Stimulated activated CD4-positive, alpha-beta T cell treated with anti-CD3 and anti-CD28 coated beads, Interleukin-12 subunit alpha, Interleukin-12 subunit beta, amount 100 ng/mL, for 24 hours (primary cell): ENCODE results near the gene CSAG2.
"Not testable (repeated sequence)": the region's sequence is repeated elsewhere in the genome, so short reads cannot be mapped to it uniquely, and the experiment has no call there.

Experiments
- DNase-seq, 2 experiments: peaks; one replicate each; pipeline ENCODE4 v3.0.0-alpha.2; 2020; ENCODE audit warnings: low read depth in 2 of 2

The CSAG2 gene, protein sequence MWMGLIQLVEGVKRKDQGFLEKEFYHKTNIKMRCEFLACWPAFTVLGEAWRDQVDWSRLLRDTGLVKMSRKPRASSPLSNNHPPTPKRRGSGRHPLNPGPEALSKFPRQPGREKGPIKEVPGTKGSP

DNA sequence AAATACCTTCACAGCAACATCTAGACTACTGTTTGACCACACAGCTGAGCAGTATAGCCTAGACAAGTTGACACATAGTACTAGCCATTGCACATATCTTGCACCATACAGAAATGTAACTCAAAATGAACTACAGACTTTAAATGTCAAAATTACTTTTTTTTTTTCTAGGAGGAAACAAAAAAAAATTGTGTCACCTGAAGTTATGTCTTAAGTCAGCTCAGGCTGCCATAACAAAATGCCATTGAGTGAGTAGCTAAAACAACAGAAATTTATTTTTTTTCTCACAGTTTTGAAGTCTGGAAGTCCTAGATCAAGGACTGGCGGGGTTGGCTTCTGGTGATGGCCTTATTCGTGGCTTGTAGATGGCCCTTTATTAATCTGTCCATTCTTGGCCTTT lies at the start of gene CSAG2:
CSAG2 (minus strand) TSS at position 101 of the 400 bp plus-strand sequence. CDS start 161 bp downstream, outside the sequence.
- not testable (repeated sequence) for DNase-seq

GRCh38 chrX:152754871-152755270 lies 45.8 kb upstream of the CSAG2 start:
- not testable (repeated sequence) for DNase-seq

DNA sequence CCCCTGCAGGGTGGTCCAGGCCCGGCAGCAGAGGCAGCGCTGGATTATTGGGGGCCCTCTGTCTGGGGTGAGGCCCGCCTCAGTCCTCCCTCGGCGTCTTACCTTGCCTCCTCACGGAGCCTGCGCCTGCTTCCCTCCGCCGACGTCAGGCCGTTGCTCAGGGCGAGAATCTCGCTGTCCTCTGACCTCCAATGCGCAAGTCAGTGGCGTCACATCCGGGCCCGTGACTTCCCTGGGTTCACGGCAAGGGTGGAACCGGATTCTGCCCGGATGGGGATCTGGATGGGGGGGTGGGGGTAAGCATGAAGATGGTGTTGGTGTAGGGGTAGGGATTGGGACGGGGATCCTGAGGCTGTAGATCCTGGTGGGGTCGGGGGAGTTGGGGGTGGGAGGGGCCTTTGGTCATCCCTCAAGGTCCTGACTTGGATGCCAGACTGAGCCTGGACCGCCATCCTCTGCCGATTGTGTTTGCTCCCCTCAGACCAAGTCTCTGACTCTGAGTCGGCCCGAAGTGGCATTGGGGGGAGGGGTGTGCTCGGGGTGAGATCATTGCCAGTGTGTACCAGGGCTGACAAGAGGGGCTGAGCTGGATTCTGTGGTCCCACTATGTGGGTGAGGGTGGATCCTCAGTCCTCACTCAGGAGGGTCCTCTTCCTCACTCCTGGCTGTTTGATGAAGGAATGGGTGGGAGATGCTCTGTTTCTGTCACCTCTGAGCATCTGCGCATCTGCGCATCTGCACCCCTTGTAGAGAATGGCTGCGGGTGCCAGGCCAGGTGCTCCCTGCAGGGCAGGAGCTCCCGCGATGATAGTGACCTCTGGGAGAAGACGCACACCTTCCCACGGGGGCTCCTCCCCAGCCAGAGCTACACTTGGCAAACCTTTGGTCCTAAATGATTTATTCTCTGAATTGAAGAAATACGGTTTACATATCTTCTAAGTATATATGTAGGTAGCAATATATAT lies 44.9 kb upstream of the CSAG2 start, which contains the start of gene MAGEA2:
MAGEA2 (minus strand) TSS at position 157 of the 965 bp plus-strand sequence. CDS start 2,479 bp downstream, outside the sequence.
- not testable (repeated sequence) for DNase-seq

- DNase-seq: no peak
Observed at GRCh38 chrX:152738560-152738959, 29.5 kb upstream of the CSAG2 start.

- not testable (repeated sequence) for DNase-seq
Observed at GRCh38 chrX:152736528-152736927, 27.5 kb upstream of the CSAG2 start.

GRCh38 chrX:152735860-152736511 lies 26.9 kb upstream of the CSAG2 start:
- no peak for DNase-seq

DNA sequence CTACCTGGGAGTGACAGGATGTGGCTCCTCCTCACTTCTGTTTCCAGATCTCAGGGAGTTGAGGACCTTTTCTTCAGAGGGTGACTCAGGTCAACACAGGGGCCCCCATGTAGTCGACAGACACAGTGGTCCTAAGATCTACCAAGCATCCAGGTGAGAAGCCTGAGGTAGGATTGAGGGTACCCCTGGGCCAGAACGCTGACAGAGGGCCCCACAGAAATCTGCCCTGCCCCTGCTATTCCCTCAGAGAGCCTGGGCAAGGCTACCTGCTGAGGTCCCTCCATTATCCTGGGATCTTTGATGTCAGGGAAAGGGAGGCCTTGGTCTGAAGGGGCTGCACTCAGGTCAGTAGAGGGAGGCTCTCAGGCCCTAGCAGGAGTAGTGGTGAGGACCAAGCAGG lies 26.0 kb upstream of the CSAG2 start:
- DNase-seq: no peak

GRCh38 chrX:152734143-152734858 lies 25.2 kb upstream of the CSAG2 start:
- DNase-seq: not testable (repeated sequence)

DNA sequence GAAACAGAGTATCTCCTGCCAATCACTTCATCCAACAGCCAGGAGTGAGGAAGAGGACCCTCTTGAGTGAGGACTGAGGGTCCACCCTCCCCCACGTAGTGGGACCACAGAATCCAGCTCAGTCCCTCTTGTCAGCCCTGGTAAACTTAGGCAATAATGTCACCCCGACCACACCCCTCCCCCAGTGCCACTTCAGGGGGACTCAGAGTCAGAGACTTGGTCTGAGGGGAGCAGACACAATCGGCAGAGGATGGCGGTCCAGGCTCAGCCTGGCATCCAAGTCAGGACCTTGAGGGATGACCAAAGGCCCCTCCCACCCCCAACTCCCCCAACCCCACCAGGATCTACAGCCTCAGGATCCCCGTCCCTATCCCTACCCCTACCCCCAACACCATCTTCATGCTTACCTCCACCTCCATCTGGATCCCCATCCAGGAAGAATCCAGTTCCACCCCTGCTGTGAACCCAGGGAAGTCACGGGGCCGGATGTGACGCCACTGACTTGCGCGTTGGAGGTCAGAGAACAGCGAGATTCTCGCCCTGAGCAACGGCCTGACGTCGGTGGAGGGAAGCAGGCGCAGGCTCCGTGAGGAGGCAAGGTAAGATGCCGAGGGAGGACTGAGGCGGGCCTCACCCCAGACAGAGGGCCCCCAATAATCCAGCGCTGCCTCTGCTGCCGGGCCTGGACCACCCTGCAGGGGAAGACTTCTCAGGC lies 24.3 kb upstream of the CSAG2 start, which contains the start of the genes CSAG1 and MAGEA12:
CSAG1 (minus strand) TSS at position 461 of the 715 bp plus-strand sequence. CDS start 1,261 bp downstream, outside the sequence.
MAGEA12 (plus strand) TSS at position 497 of the 715 bp plus-strand sequence. CDS start 2,405 bp downstream, outside the sequence.
- no peak for DNase-seq

DNA sequence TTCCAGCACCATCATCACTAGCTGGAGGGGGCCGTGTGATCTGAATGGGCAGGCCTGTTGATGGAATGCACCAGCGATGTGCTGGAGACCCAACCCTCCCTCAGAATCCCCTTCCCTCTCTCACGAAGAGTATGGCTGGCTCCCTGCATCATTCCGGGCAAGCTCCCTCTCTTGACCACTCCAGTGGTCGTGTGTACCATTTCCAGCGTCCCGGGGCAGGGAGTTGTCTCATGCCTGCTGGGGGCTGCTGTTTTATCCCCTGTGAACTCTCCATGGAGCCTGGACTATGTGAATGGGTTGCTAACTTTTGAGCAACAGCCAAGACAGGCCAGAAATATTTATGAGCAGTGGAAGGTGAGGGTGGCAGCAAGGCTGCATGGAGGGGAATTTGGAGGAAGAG lies 16.3 kb upstream of the CSAG2 start:
- no peak for DNase-seq

- not testable (repeated sequence) for DNase-seq
Observed at GRCh38 chrX:152713815-152714787, 5.0 kb upstream of the CSAG2 start, which contains the start of gene MAGEA2B. Gene MAGEA2B (plus strand): TSS chrX:152714628. CDS start chrX:152717107, 2,479 bp downstream.

DNA sequence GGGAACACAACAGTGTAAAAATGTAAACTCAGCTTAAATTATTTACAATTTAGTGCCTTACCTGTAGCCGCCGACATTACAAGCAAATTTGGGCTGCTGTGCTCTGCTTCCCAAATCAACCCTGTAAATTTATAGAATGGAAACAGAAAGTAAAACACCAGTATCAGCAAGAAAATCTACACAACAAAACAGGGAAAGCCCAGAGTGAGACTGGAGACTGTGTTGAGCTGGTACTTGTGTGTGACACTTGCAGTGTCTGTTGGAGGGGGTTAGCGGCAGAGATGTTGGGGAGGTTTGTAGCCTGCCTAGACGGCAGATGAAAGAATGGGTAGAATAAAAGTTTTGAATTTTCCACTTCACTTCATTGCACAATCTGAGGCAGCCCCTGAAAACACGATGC lies 4.1 kb upstream of the CSAG2 start:
- not testable (repeated sequence) for DNase-seq

- not testable (repeated sequence) for DNase-seq
Observed at GRCh38 chrX:152706500-152706899, 2.6 kb downstream of the CSAG2 start.

GRCh38 chrX:152700390-152700789 lies 8.7 kb downstream of the CSAG2 start:
- DNase-seq: not testable (repeated sequence)

GRCh38 chrX:152697952-152698931 lies 10.8 kb downstream of the CSAG2 start, which contains the start of gene MAGEA3:
Gene MAGEA3 (plus strand): TSS chrX:152698794. CDS start chrX:152700833, 2,039 bp downstream.
- not testable (repeated sequence) for DNase-seq

DNA sequence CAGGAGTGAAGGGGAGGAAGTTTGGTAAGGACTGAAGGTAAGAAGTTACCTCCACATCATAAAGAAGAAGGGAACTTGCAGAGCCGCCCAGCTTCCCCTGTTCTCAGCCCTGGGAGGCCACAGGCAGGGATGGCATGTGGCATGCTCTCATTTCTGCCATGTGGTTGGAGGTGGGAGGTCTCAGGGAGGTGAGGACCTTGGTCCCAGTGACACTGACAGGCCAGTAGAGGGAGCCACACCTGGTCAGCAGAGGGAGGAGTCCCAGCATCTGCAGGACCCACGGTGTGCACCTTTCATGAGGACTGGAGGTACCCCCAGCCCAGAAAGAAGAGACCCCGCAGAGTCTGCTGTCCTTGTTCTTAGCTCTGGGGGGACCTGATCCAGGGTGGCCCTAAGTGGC lies 28.1 kb downstream of the CSAG2 start:
- DNase-seq: not testable (repeated sequence)

DNA sequence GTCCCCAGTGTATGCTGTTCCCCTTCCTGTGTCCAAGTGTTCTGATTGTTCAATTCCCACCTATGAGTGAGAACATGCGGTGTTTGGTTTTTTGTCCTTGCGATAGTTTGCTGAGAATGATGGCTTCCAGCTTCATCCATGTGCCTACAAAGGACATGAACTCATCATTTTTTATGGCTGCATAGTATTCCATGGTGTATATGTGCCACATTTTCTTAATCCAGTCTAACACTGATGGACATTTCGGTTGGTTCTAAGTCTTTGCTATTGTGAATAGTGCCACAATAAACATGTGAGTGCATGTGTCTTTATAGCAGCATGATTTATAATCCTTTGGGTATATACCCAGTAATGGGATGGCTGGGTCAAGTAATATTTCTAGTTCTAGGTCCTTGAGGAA lies 34.4 kb downstream of the CSAG2 start:
- not testable (repeated sequence) for DNase-seq

- no peak for DNase-seq
Observed at GRCh38 chrX:152674135-152674534, 34.9 kb downstream of the CSAG2 start.
